Neural crest cell (in vitro differentiated cells): ENCODE results near the gene TRIP10. TPM values are rescaled to one million over a fixed set of nuclear protein-coding genes. Genes with fewer than 3 reads are reported as not detected.

ENCODE experiments used
- DNase-seq: peaks from one replicate; pipeline ENCODE4 v3.0.0; 2021; ENCODE audit warnings: low read depth, mixed read lengths, low spot score
- H3K27ac Mint-ChIP-seq: one replicate; pipeline ENCODE4 v1.8.0; 2021; ENCODE audit warnings: mild to moderate bottlenecking, mixed read lengths; ENCODE audit not compliant: unreplicated experiment
- H3K27me3 Mint-ChIP-seq: 2 replicates; pipeline ENCODE4 v1.8.0; 2021; ENCODE audit warnings: low read depth, mild to moderate bottlenecking, mixed read lengths
- H3K36me3 Mint-ChIP-seq: 2 replicates; pipeline ENCODE4 v1.8.0; 2021; ENCODE audit warnings: low read depth, mild to moderate bottlenecking, mixed read lengths
- H3K4me1 Mint-ChIP-seq: 2 replicates; pipeline ENCODE4 v1.8.0; 2021; ENCODE audit warnings: mixed read lengths
- H3K4me3 Mint-ChIP-seq: one replicate; pipeline ENCODE4 v1.8.0; 2021; ENCODE audit warnings: mild to moderate bottlenecking, mixed read lengths
- H3K9me3 Mint-ChIP-seq: 2 replicates; pipeline ENCODE4 v1.8.0; 2021; ENCODE audit warnings: mixed read lengths
- CTCF ChIP-seq: fragments of 200-600 bp; sonication (generic); conservative IDR thresholded peaks from 2 replicates; pipeline ENCODE4 v1.5.0; 2021; ENCODE audit warnings: antibody characterized with exemption, mild to moderate bottlenecking
- total RNA-seq: library from RNA; stranded (reverse); gene quantifications from 2 replicates; pipeline ENCODE4 v1.2.1, GENCODE V29; 2021

TRIP10 gene
- total RNA-seq, 1 donor from 2014 or later = 20.6 TPM

GRCh38 chr19:6723738-6724137 is 15.7 kb upstream of the TRIP10 start:
- Mint-ChIP-seq H3K27me3 (peaks cover 13% of the 10 kb centered on the region), H3K9me3 (no peaks in the 10 kb centered on the region), H3K27ac (no peak overlapping the region), H3K36me3 (no peaks in the 10 kb centered on the region), H3K4me1 (peaks cover 13% of the 10 kb centered on the region), H3K4me3 (no peak overlapping the region)
- no peak for DNase-seq
- no peak for TF ChIP-seq CTCF

- H3K27ac Mint-ChIP-seq = peak overlapping the region; percentile 43
- no peak overlapping the region for H3K4me3 Mint-ChIP-seq
- H3K4me1 Mint-ChIP-seq = peaks cover 13% of the 10 kb centered on the region
Observed at GRCh38 chr19:6724631-6725492, 14.6 kb upstream of the TRIP10 start.

GRCh38 chr19:6725513-6726231 is 13.8 kb upstream of the TRIP10 start:
- Mint-ChIP-seq H3K4me3 (no peak overlapping the region), H3K27me3 (peaks cover 5% of the 10 kb centered on the region), H3K4me1 (peaks cover 12% of the 10 kb centered on the region), H3K9me3 (no peaks in the 10 kb centered on the region), H3K27ac (peak overlapping the region; percentile 81), H3K36me3 (no peaks in the 10 kb centered on the region)
- no peak for DNase-seq
- no peak for TF ChIP-seq CTCF

More at GRCh38 chr19:6724631-6725492, 14.6 kb upstream of the TRIP10 start:
- DNase-seq = no peak
- H3K27me3 Mint-ChIP-seq = peaks cover 9% of the 10 kb centered on the region
- no peaks in the 10 kb centered on the region for H3K36me3 Mint-ChIP-seq
- no peaks in the 10 kb centered on the region for H3K9me3 Mint-ChIP-seq
- TF ChIP-seq CTCF = no peak

DNA sequence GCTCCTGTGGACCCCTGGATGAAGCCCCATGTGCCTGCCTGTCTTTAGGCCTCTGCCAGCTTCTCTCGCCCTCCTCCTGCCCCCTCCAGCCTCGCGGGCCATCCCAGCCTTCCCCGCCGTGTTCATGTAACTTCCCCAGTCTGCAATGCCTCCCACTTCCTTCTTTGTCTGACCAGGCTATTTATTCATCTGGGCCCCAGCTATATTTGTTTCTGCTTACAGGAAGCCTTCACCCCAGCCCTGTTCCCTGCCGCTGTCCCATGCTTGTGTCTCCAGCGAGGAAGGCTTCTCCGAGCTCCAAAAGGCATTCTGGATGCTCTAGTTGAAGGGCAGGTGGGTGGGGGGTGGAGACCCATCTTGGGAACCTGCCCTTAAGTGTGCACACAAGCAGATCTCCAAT is 11.1 kb upstream of the TRIP10 start:
- TF ChIP-seq CTCF = no peak
- no peak for DNase-seq
- Mint-ChIP-seq H3K4me3 (no peak overlapping the region), H3K36me3 (no peaks in the 10 kb centered on the region), H3K27ac (no peak overlapping the region), H3K4me1 (peaks cover 6% of the 10 kb centered on the region), H3K9me3 (no peaks in the 10 kb centered on the region), H3K27me3 (no peaks in the 10 kb centered on the region)

GRCh38 chr19:6729573-6730152 is 9.8 kb upstream of the TRIP10 start:
- H3K9me3 Mint-ChIP-seq = no peaks in the 10 kb centered on the region
- no peak overlapping the region for H3K27ac Mint-ChIP-seq
- H3K36me3 Mint-ChIP-seq = no peaks in the 10 kb centered on the region
- TF ChIP-seq CTCF = no peak
- H3K27me3 Mint-ChIP-seq = no peaks in the 10 kb centered on the region
- peak overlapping the region; percentile 31 for H3K4me3 Mint-ChIP-seq
- H3K4me1 Mint-ChIP-seq = peaks cover 6% of the 10 kb centered on the region
- DNase-seq = no peak
